B cell (primary cell): ENCODE data around the gene AURKAIP1. TPM values are rescaled to one million over a fixed set of nuclear protein-coding genes. Genes with fewer than 3 reads are reported as not detected.

Source experiments
- ATAC-seq: fragments of 200-7000 bp; cut with Tn5 transposase; one replicate; pipeline ENCODE4 v1.10.0; 2021; ENCODE audit warnings: low read depth, mild to moderate bottlenecking, moderate number of reproducible peaks, moderate library complexity
- CTCF ChIA-PET: fragments of 350-600 bp; sonication (Branson Sonifier 250); formaldehyde crosslinking; loops from one replicate; lab custom pipeline; 2021; ENCODE audit warnings: antibody characterized with exemption, inconsistent platforms; lab: Charles Lee
- POLR2A ChIA-PET: fragments of 350-600 bp; sonication (Branson Sonifier 250); formaldehyde crosslinking; loops from one replicate; lab custom pipeline; 2021; ENCODE audit warnings: antibody characterized with exemption; lab: Charles Lee
- DNase-seq: peaks from one replicate; pipeline ENCODE4 v3.0.0; 2013
- H2AFZ ChIP-seq: 2 replicates; pipeline ENCODE4 v1.6.1; 2012; ENCODE audit warnings: mild to moderate bottlenecking, low read depth, low read length; ENCODE audit not compliant: insufficient read depth, poor library complexity, severe bottlenecking
- H3K27ac ChIP-seq, 2 donors: 1 replicate in 1 of 2; 2 replicates in 1 of 2; pipeline ENCODE4 v1.5.1; 2012 to 2013; ENCODE audit warnings: low read length in 2 of 2, mild to moderate bottlenecking in 2 of 2, moderate library complexity in 1 of 2
- H3K27me3 ChIP-seq, 4 experiments: fragments of 200-600 bp in 1 of 4; sonication (generic) in 1 of 4; replicated peaks in 1 of 4; 1 replicate in 2 of 4; 2 replicates in 2 of 4; pipeline versions ENCODE4 v1.6.1 to v1.7.0; 2013 to 2016; ENCODE audit warnings: low read length in 3 of 4, mild to moderate bottlenecking in 2 of 4, mixed read lengths in 1 of 4, moderate library complexity in 1 of 4; ENCODE audit not compliant: insufficient read depth in 4 of 4, control insufficient read depth in 3 of 4; ENCODE audit errors: control extremely low read depth in 1 of 4
- H3K36me3 ChIP-seq, 2 experiments: replicated peaks in 1 of 2; 1 replicate in 1 of 2; 2 replicates in 1 of 2; pipeline versions ENCODE4 v1.6.1 to v1.7.1; 2013; ENCODE audit warnings: low read length in 1 of 2; ENCODE audit not compliant: insufficient read depth in 2 of 2, control insufficient read depth in 1 of 2; ENCODE audit errors: control extremely low read depth in 1 of 2, extremely low read depth in 1 of 2
- H3K4me1 ChIP-seq, 2 donors: fragments of 200-600 bp in 1 of 2; sonication (generic) in 1 of 2; 1 replicate in 1 of 2; 2 replicates in 1 of 2; pipeline versions ENCODE4 v1.5.1 to v1.6.1; 2013 to 2017; ENCODE audit warnings: low read length in 2 of 2; ENCODE audit not compliant: control insufficient read depth in 2 of 2, insufficient read depth in 2 of 2
- H3K4me2 ChIP-seq: replicated peaks from 2 replicates; pipeline ENCODE3; 2012; ENCODE audit warnings: mild to moderate bottlenecking, low read depth, low read length; ENCODE audit not compliant: poor library complexity, severe bottlenecking
- H3K4me3 ChIP-seq, 5 experiments: fragments of 200-600 bp in 1 of 5; sonication (generic) in 1 of 5; 1 replicate in 3 of 5; 2 replicates in 2 of 5; pipeline versions ENCODE4 v1.5.1 to v1.7.0; 2011 to 2016; ENCODE audit warnings: low read length in 4 of 5, mild to moderate bottlenecking in 4 of 5, low read depth in 2 of 5, control low read depth in 1 of 5, moderate library complexity in 1 of 5; ENCODE audit not compliant: insufficient read depth in 1 of 5; ENCODE audit errors: control extremely low read depth in 1 of 5, extremely low read depth in 1 of 5
- H3K79me2 ChIP-seq: fragments of 200-600 bp; sonication (generic); one replicate; pipeline ENCODE4 v1.6.0; 2016; ENCODE audit warnings: low read length; ENCODE audit not compliant: control insufficient read depth, insufficient read depth
- H3K9ac ChIP-seq: fragments of 200-600 bp; sonication (generic); 2 replicates; pipeline ENCODE4 v1.6.1; 2017; ENCODE audit warnings: mild to moderate bottlenecking, low read length, moderate library complexity
- H3K9me3 ChIP-seq, 3 donors: one replicate each; pipeline versions ENCODE4 v1.6.1 to v1.7.1; 2013; ENCODE audit warnings: low read length in 2 of 3; ENCODE audit not compliant: control insufficient read depth in 2 of 3, insufficient read depth in 1 of 3; ENCODE audit errors: control extremely low read depth in 1 of 3
- H4K20me1 ChIP-seq: 2 replicates; pipeline ENCODE4 v1.6.0; 2012; ENCODE audit warnings: mild to moderate bottlenecking, low read length; ENCODE audit not compliant: insufficient read depth, control insufficient read depth, poor library complexity, severe bottlenecking
- H3K27ac Mint-ChIP-seq: one replicate; pipeline ENCODE4 v1.8.0; 2021; ENCODE audit warnings: mixed read lengths
- H3K27me3 Mint-ChIP-seq: one replicate; pipeline ENCODE4 v1.8.0; 2021; ENCODE audit warnings: mixed read lengths
- H3K4me1 Mint-ChIP-seq: one replicate; pipeline ENCODE4 v1.8.0; 2021; ENCODE audit warnings: mixed read lengths
- H3K4me3 Mint-ChIP-seq: one replicate; pipeline ENCODE4 v1.8.0; 2021; ENCODE audit warnings: mixed read lengths
- H3K9me3 Mint-ChIP-seq: one replicate; pipeline ENCODE4 v1.8.0; 2022; ENCODE audit warnings: mixed read lengths; ENCODE audit not compliant: insufficient read depth
- CTCF ChIP-seq: fragments of 200-600 bp; IDR thresholded peaks from one replicate; pipeline ENCODE4 v1.8.0; 2022; ENCODE audit warnings: antibody characterized with exemption, mild to moderate bottlenecking
- EZH2 ChIP-seq: IDR thresholded peaks from 2 replicates; pipeline ENCODE4 v1.6.1; 2012; ENCODE audit warnings: borderline replicate concordance, low read depth, mild to moderate bottlenecking, moderate library complexity, low read length; ENCODE audit not compliant: insufficient read depth, poor library complexity, severe bottlenecking
- WGBS: methylation state at CpG from one replicate; pipeline ENCODE4 v1.1.5; 2013; ENCODE audit warnings: missing lambda C conversion rate; ENCODE audit not compliant: insufficient coverage; 5-methylcytosine and 5-hydroxymethylcytosine counted together
- intact Hi-C: fragments of 100-400 bp; cut with micrococcal nuclease; formaldehyde crosslinking; loops from one replicate; pipeline ENCODE4 v1.10.0; 2022
- polyA plus RNA-seq: library from polyadenylated mRNA; depleted of rRNA; stranded (reverse); fragments of >200 nt; gene quantifications from 2 replicates; pipeline ENCODE4 v1.2.3, GENCODE V29; 2012
- total RNA-seq, 2 donors: library from RNA; stranded (reverse); fragments of 120-200 nt in 1 of 2; gene quantifications; 1 replicate in 1 of 2; 2 replicates in 1 of 2; pipeline versions ENCODE4 v1.2.3 to v1.2.4, GENCODE V29; 2013 to 2022

AURKAIP1 gene
- total and polyA plus RNA-seq, 2 donors (not counting 1 experiment from before 2014, with no cell fraction given), result 61.1 to 61.7 TPM

GRCh38 chr1:1419813-1420653 lies 45.0 kb upstream of the AURKAIP1 start:
- Histone ChIP-seq H3K4me1 (no peaks in the 10 kb centered on the region), H3K4me2 (peak overlapping the region; percentile 33), H3K9ac (no peak overlapping the region), H2AFZ (no peak overlapping the region), H4K20me1 (no peaks in the 10 kb centered on the region), H3K27me3 (peaks cover 0 to 26% (median 6%) of the 10 kb centered on the region in 4 experiments), H3K4me3 (no peak overlapping the region), H3K79me2 (no peaks in the 10 kb centered on the region), H3K27ac (no peak overlapping the region), H3K9me3 (peaks cover 0 to 5% (median 0%) of the 10 kb centered on the region in 3 donors), H3K36me3 (no peaks in the 10 kb centered on the region)
- Mint-ChIP-seq H3K4me3 (no peak overlapping the region), H3K27me3 (peaks cover 19% of the 10 kb centered on the region), H3K4me1 (peaks cover 5% of the 10 kb centered on the region), H3K27ac (no peak overlapping the region), H3K9me3 (no peaks in the 10 kb centered on the region)
- TF ChIP-seq CTCF, result no peak
- TF ChIP-seq EZH2, result no peak
- no peak for DNase-seq
- WGBS, result 24% methylated on average over 108 of the region's 112 CpGs
- ChIA-PET CTCF (no interaction called here), POLR2A (no interaction called here)
- intact Hi-C loops, result no loop called here
- ATAC-seq, result no peak

- no peaks in the 10 kb centered on the region for H3K36me3 ChIP-seq
- peaks cover 0 to 5% (median 0%) of the 10 kb centered on the region in 3 donors for H3K9me3 ChIP-seq
- DNase-seq (no peak), ATAC-seq (no peak)
- H3K4me3 ChIP-seq, result no peak overlapping the region
- H3K4me1 Mint-ChIP-seq, result peaks cover 5% of the 10 kb centered on the region
- no peaks in the 10 kb centered on the region for H3K4me1 ChIP-seq
- POLR2A ChIA-PET, result no interaction called here
- WGBS, result 96% methylated on average over 21 of the region's 21 CpGs
- intact Hi-C loops, result no loop called here
- H3K79me2 ChIP-seq, result no peaks in the 10 kb centered on the region
- peaks cover 13% of the 10 kb centered on the region for H3K27me3 Mint-ChIP-seq
- H3K9ac ChIP-seq, result no peak overlapping the region
- no peaks in the 10 kb centered on the region for H3K9me3 Mint-ChIP-seq
- no peak overlapping the region for H3K4me3 Mint-ChIP-seq
- H3K27ac ChIP-seq, result no peak overlapping the region
- no peak for TF ChIP-seq CTCF
- no peak for TF ChIP-seq EZH2
- peaks cover 0 to 26% (median 6%) of the 10 kb centered on the region in 4 experiments for H3K27me3 ChIP-seq
- H4K20me1 ChIP-seq, result no peaks in the 10 kb centered on the region
- H3K27ac Mint-ChIP-seq, result no peak overlapping the region
- CTCF ChIA-PET, result no interaction called here
- H2AFZ ChIP-seq, result no peak overlapping the region
- peak overlapping the region; percentile 25 for H3K4me2 ChIP-seq
These were observed 44.4 kb upstream of the AURKAIP1 start for GRCh38 chr1:1419363-1419812.
